CD8-positive, alpha-beta memory T cell (primary cell): Measurements from ENCODE around the gene GNA15. TPM values are rescaled to one million over a fixed set of nuclear protein-coding genes. Genes with fewer than 3 reads are reported as not detected.
"Not testable (repeated sequence)": the region's sequence is repeated elsewhere in the genome, so short reads cannot be mapped to it uniquely, and the experiment has no call there.

ENCODE experiments used
- CTCF ChIA-PET: fragments of 350-600 bp; sonication (Branson Sonifier 250); formaldehyde crosslinking; loops from one replicate; lab custom pipeline; 2021; ENCODE audit warnings: antibody characterized with exemption; lab: Charles Lee
- POLR2A ChIA-PET: fragments of 350-600 bp; sonication (Branson Sonifier 250); formaldehyde crosslinking; loops from one replicate; lab custom pipeline; 2021; ENCODE audit warnings: antibody characterized with exemption; lab: Charles Lee
- DNase-seq, 5 donors: peaks; one replicate each; pipeline versions ENCODE4 v3.0.0 to v3.0.0-alpha.2; 2020 to 2022; ENCODE audit warnings: mixed read lengths in 1 of 5
- H3K27ac ChIP-seq: one replicate; pipeline ENCODE4 v1.7.0; 2013; ENCODE audit warnings: low read depth, mild to moderate bottlenecking, low read length, moderate library complexity
- H3K27me3 ChIP-seq: 2 replicates; pipeline ENCODE4 v1.7.0; 2013; ENCODE audit warnings: low read length, mild to moderate bottlenecking; ENCODE audit not compliant: insufficient read depth, poor library complexity, severe bottlenecking
- H3K36me3 ChIP-seq: 2 replicates; pipeline ENCODE4 v1.7.0; 2013; ENCODE audit warnings: mild to moderate bottlenecking, low read length, moderate library complexity; ENCODE audit not compliant: insufficient read depth
- H3K4me1 ChIP-seq: 2 replicates; pipeline ENCODE4 v1.7.0; 2013; ENCODE audit warnings: mild to moderate bottlenecking, low read length, moderate library complexity; ENCODE audit not compliant: insufficient read depth
- H3K4me3 ChIP-seq: 2 replicates; pipeline ENCODE4 v1.7.0; 2013; ENCODE audit warnings: mild to moderate bottlenecking, low read length
- H3K9me3 ChIP-seq: 2 replicates; pipeline ENCODE4 v1.7.0; 2013; ENCODE audit warnings: mild to moderate bottlenecking, low read length
- H3K27ac Mint-ChIP-seq, 8 donors: one replicate each; pipeline ENCODE4 v1.8.0; 2020 to 2021; ENCODE audit warnings: mixed read lengths in 8 of 8, mild to moderate bottlenecking in 6 of 8, inconsistent platforms in 3 of 8, moderate library complexity in 3 of 8
- H3K27me3 Mint-ChIP-seq, 2 donors: one replicate each; pipeline ENCODE4 v1.8.0; 2020 to 2021; ENCODE audit warnings: mixed read lengths in 2 of 2, mild to moderate bottlenecking in 1 of 2, moderate library complexity in 1 of 2
- H3K36me3 Mint-ChIP-seq, 3 donors: one replicate each; pipeline ENCODE4 v1.8.0; 2020 to 2021; ENCODE audit warnings: mixed read lengths in 3 of 3, inconsistent platforms in 1 of 3, mild to moderate bottlenecking in 1 of 3
- H3K4me1 Mint-ChIP-seq, 3 donors: one replicate each; pipeline ENCODE4 v1.8.0; 2020 to 2021; ENCODE audit warnings: mixed read lengths in 3 of 3, inconsistent platforms in 1 of 3, mild to moderate bottlenecking in 1 of 3
- H3K4me3 Mint-ChIP-seq, 7 donors: one replicate each; pipeline ENCODE4 v1.8.0; 2020 to 2021; ENCODE audit warnings: mixed read lengths in 7 of 7, mild to moderate bottlenecking in 6 of 7, moderate library complexity in 4 of 7, inconsistent platforms in 2 of 7
- H3K9me3 Mint-ChIP-seq, 5 donors: one replicate each; pipeline ENCODE4 v1.8.0; 2020 to 2022; ENCODE audit warnings: mixed read lengths in 5 of 5, mild to moderate bottlenecking in 3 of 5, moderate library complexity in 2 of 5, inconsistent platforms in 1 of 5
- polyA plus RNA-seq: library from polyadenylated mRNA; unstranded; fragments of 300-500 nt; fragmentation: Illumina TruSeq; gene quantifications from one replicate; pipeline ENCODE4 v1.2.3, GENCODE V29; 2021
- total RNA-seq, 2 experiments: library from RNA; stranded (reverse); gene quantifications; one replicate each; pipeline ENCODE4 v1.2.3, GENCODE V29; 2021

Gene GNA15, protein sequence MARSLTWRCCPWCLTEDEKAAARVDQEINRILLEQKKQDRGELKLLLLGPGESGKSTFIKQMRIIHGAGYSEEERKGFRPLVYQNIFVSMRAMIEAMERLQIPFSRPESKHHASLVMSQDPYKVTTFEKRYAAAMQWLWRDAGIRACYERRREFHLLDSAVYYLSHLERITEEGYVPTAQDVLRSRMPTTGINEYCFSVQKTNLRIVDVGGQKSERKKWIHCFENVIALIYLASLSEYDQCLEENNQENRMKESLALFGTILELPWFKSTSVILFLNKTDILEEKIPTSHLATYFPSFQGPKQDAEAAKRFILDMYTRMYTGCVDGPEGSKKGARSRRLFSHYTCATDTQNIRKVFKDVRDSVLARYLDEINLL
- total RNA-seq (1 to 10 TPM; 2.6 to 3.9 TPM), polyA plus RNA-seq (0.59 TPM)

DNA sequence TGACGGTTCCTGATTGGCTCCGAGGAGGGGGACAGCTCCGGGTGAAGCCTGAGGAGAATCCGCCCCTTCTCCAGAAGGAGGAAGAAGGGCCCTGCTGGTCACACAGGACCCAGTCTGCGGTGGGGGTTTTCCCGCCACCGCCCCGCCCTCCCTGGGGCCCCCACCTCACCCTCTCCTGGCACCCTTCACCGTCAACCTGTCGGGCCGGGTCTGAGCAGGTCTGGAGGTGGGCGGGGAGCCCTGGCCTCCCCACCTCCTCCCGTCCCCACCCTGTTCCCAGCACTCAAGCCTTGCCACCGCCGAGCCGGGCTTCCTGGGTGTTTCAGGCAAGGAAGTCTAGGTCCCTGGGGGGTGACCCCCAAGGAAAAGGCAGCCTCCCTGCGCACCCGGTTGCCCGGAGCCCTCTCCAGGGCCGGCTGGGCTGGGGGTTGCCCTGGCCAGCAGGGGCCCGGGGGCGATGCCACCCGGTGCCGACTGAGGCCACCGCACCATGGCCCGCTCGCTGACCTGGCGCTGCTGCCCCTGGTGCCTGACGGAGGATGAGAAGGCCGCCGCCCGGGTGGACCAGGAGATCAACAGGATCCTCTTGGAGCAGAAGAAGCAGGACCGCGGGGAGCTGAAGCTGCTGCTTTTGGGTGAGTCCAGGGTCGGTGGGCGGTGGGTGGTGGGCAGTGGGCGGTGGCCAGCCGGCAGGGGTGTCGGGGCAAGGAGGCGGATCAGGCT, at the start of gene GNA15:
Gene GNA15, plus strand, starts transcription at position 73 of the 723 bp plus-strand sequence. Its CDS starts 418 bp downstream, at position 491.
- Mint-ChIP-seq H3K4me3 (peak within 1 kb of the TSS in 4 of 7 donors; percentile 32 to 58 (median 34)), H3K36me3 (no peaks in the 10 kb centered on the region), H3K9me3 (peaks cover 0 to 2% (median 0%) of the 10 kb centered on the region in 5 donors), H3K27ac (peak within 1 kb of the TSS in 5 of 8 donors; percentile 29 to 68 (median 63)), H3K4me1 (peaks cover 20 to 26% (median 21%) of the 10 kb centered on the region in 3 donors), H3K27me3 (peaks cover 3 to 11% of the 10 kb centered on the region in 2 donors)
- peaks cover 15% of the 10 kb centered on the region for H3K4me1 ChIP-seq
- POLR2A ChIA-PET = no interaction called here
- no peak within 1 kb of the TSS for H3K27ac ChIP-seq
- no peaks in the 10 kb centered on the region for H3K36me3 ChIP-seq
- H3K4me3 ChIP-seq = no peak within 1 kb of the TSS
- DNase-seq = peak in 2 of 5 donors; percentile 21 to 52
- peaks cover 3% of the 10 kb centered on the region for H3K27me3 ChIP-seq
- CTCF ChIA-PET = interaction anchor here (0.7 kb wide), 1 partner anchor 1154 kb away, joined by 4 read pairs; no protein-coding TSS in a partner anchor
- H3K9me3 ChIP-seq = no peaks in the 10 kb centered on the region

DNA sequence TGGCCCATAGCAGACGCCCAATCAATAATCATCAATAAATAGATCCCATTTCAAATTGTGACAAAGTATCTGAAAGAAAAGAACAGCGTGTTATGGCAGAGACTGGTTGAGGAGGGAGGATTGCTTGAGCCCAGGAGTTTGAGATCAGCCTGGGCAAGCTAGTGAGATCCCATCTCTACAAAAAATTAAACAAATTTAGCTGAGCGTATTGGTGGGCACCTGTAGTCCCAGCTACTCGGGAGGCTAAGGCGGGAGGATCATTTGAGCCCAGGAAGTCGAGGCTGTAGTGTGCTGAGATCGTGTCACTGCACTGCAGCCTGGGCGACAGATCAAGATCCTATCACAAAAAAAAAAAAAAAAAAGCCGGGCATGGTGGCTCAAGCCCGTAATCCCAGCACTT, 48.1 kb upstream of the GNA15 start:
- ChIA-PET CTCF (interaction anchor here (1.5 kb wide), 1 partner anchor 13 kb away, joined by 4 read pairs; no protein-coding TSS in a partner anchor), POLR2A (interaction anchor here (0.5 kb wide), 1 partner anchor 1184 kb away, joined by 6 read pairs; no protein-coding TSS in a partner anchor)
- no peaks in the 10 kb centered on the region for H3K27me3 ChIP-seq
- Mint-ChIP-seq H3K27me3 (no peaks in the 10 kb centered on the region), H3K4me3 (no peak overlapping the region), H3K36me3 (no peaks in the 10 kb centered on the region), H3K4me1 (no peaks in the 10 kb centered on the region), H3K9me3 (no peaks in the 10 kb centered on the region), H3K27ac (no peak overlapping the region)
- H3K9me3 ChIP-seq = no peaks in the 10 kb centered on the region
- H3K27ac ChIP-seq = no peak overlapping the region
- H3K36me3 ChIP-seq = no peaks in the 10 kb centered on the region
- no peak overlapping the region for H3K4me3 ChIP-seq
- no peak for DNase-seq
- no peaks in the 10 kb centered on the region for H3K4me1 ChIP-seq

DNA sequence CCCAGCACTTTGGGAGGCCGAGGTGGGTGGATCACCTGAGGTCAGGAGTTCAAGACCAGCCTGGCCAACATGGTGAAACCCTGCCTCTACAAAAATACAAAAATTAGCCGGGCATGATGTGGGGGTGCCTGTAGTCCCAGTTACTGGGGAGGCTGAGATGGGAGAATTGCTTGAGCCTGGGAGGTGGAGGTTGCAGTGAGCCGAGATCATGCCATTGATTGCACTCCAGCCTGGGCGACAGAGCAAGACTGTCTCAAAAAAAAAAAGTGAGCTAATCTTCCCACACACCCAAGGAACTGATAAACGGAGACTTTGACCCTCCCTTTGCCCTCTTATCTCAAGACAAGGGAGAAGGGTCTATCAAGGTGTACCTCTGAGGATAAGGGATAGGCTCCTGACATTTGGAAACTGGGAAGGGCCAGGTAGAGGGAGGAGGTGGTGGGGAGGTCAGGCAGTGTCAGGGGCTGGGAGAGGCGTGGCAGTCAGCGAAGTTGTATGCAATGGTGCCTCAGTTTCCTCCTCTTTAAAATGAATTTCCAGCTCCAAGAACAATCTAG, 46.5 kb upstream of the GNA15 start:
- not testable (repeated sequence) for H3K27me3 ChIP-seq, H3K9me3 ChIP-seq, H3K27ac Mint-ChIP-seq, H3K4me1 Mint-ChIP-seq, H3K4me3 ChIP-seq, H3K27ac ChIP-seq, H3K27me3 Mint-ChIP-seq, H3K9me3 Mint-ChIP-seq, DNase-seq, H3K36me3 Mint-ChIP-seq, H3K36me3 ChIP-seq, H3K4me1 ChIP-seq
- ChIA-PET POLR2A (interaction anchor here (0.6 kb wide), 1 partner anchor 36 kb away, joined by 3 read pairs; no protein-coding TSS in a partner anchor), CTCF (interaction anchor here (1.5 to 2.2 kb wide), 3 partner anchors 9 to 14 kb away, joined by 4 to 6 read pairs (median 6); no protein-coding TSS in a partner anchor)
- H3K4me3 Mint-ChIP-seq = peak overlapping the region in 1 of 7 donors; percentile 24

DNA sequence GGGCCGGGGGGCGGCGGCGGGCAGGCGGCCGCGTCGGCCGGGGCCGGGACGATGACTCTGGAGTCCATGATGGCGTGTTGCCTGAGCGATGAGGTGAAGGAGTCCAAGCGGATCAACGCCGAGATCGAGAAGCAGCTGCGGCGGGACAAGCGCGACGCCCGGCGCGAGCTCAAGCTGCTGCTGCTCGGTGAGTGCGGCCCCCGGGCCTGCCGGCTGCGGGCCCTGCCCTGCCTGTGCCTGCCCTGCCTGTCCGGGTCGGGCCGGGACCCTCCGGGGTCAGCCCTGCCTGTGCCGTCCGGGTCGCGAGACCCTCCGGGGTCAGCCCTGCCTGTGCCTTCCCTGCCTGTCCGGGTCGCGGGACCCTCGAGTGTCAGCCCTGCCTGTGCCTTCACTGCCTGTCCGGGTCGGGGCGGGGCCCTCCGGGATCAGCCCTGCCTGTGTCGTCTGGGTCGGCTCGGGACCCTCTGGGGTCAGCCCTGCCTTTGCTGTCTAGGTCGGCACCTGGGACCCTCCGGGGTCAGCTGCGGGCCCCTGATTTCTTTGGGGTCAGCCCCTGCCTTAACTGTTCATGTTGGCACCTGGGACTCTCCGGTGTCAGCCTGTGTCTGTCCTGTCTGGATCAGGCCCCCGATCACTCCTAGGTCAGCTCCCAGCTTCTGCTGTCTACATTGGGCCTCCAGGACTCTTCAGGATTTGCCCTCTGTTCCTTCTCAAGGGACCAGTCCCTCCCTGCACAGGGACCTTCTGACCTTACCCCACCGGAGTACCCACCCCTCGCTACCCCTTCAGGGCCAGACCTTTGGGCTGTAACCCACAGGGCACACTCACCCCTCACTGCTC, 41.0 kb upstream of the GNA15 start:
- H3K36me3 ChIP-seq = no peaks in the 10 kb centered on the region
- peaks cover 34% of the 10 kb centered on the region for H3K4me1 ChIP-seq
- no peaks in the 10 kb centered on the region for H3K36me3 Mint-ChIP-seq
- ChIA-PET POLR2A (interaction anchor here (0.6 to 1.0 kb wide), 2 partner anchors 33 to 144 kb away, joined by 4 to 6 read pairs; no protein-coding TSS in a partner anchor), CTCF (interaction anchor here (1.1 to 2.1 kb wide), 3 partner anchors 9 to 144 kb away, joined by 5 to 7 read pairs (median 5); no protein-coding TSS in a partner anchor)
- H3K27ac ChIP-seq = peak overlapping the region; percentile 65
- H3K27me3 ChIP-seq = peaks cover 11% of the 10 kb centered on the region
- no peaks in the 10 kb centered on the region for H3K9me3 ChIP-seq
- peak overlapping the region; percentile 59 for H3K4me3 ChIP-seq
- H3K4me1 Mint-ChIP-seq = peaks cover 18 to 24% (median 23%) of the 10 kb centered on the region in 3 donors
- peak overlapping the region in 3 of 8 donors; percentile 17 to 63 (median 19) for H3K27ac Mint-ChIP-seq
- peaks cover 14 to 28% of the 10 kb centered on the region in 2 donors for H3K27me3 Mint-ChIP-seq
- no peaks in the 10 kb centered on the region for H3K9me3 Mint-ChIP-seq
- DNase-seq = peak in 2 of 5 donors; percentile 23 to 29
- peak overlapping the region; percentile 63 to 89 (median 74) for H3K4me3 Mint-ChIP-seq

DNA sequence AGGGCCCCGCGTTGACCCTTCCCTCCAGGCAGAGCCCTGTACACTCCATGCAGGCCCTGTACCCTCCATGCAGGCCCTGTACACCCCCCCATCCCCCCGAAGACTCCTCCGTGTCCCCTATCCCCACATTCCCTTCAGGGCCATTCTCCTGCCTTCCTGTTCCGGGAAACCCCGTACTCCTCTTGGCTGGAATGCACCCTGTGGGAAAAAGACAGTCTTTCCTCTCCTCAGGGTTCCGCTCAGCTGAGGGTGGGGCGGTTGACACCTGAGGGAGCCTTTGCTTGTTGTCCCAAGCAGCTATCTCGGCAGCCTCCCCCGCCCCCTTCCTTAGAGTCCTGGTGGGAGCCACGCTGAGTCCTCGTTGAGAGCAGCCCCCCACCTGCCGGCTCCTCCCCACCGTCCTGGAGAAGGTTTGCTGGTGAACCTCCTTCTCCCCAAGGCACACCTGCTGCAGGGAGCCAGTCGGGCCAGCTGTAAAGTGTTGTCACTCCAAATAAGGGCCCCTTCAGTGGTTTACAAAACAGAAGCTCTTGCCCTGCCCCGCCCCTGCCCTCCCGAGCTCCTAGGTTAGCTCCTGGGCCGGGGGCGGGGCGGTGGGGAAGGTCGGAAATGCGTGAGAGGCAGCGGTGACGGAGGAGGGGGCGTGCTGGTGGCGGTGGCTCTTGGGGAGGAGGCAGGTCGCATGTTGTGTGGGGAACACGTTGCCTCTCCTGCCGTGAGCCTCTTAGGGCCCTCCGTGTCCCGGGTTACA, 40.2 kb upstream of the GNA15 start:
- peak overlapping the region in 5 of 8 donors; percentile 19 to 96 (median 29) for H3K27ac Mint-ChIP-seq
- ChIA-PET CTCF (interaction anchor here (1.1 to 2.1 kb wide), 3 partner anchors 8 to 145 kb away, joined by 5 to 7 read pairs (median 5); no protein-coding TSS in a partner anchor), POLR2A (interaction anchor here (0.5 kb wide), 1 partner anchor 41 kb away, joined by 3 read pairs; no protein-coding TSS in a partner anchor)
- peak; percentile 23 to 82 (median 45) for DNase-seq
- Histone ChIP-seq H3K27me3 (peaks cover 11% of the 10 kb centered on the region), H3K4me1 (peaks cover 34% of the 10 kb centered on the region), H3K9me3 (no peaks in the 10 kb centered on the region), H3K36me3 (no peaks in the 10 kb centered on the region), H3K27ac (peak overlapping the region; percentile 65), H3K4me3 (peak overlapping the region; percentile 59)
- no peaks in the 10 kb centered on the region for H3K36me3 Mint-ChIP-seq
- H3K9me3 Mint-ChIP-seq = no peaks in the 10 kb centered on the region
- peaks cover 18 to 24% (median 23%) of the 10 kb centered on the region in 3 donors for H3K4me1 Mint-ChIP-seq
- H3K4me3 Mint-ChIP-seq = peak overlapping the region; percentile 63 to 89 (median 74)
- H3K27me3 Mint-ChIP-seq = peaks cover 14 to 31% of the 10 kb centered on the region in 2 donors

DNA sequence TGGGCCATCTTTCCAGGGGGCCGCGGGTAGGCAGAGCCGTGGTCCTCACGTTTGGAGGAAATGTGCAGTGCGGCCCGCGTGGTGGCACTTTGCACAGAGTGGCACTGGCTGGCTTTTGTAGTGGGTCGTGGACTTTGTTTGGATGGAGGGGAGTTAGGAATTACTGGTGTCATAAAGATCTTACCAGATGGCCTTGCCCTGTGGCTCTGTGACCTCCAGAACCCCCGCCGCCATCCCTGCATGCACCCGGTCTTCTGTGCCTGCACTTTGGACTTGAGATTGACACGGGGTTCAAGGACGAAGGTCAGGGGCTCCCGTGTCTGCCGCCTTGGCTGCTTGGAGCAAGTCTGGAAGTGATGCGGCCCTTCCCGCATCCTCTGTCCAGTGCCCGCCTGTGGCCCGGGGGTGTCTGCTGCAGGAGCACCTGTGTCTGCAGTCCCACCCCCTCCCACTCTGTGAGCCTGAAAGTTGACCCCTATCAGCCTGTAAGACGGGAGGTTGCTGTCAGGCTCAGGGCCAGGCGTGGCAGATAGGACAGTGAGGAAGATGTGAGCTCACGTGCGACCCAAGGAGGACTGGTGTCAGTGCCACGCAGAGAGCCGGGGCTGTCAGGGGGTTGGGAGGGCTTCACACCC, 39.4 kb upstream of the GNA15 start:
- Mint-ChIP-seq H3K4me1 (peaks cover 18 to 24% (median 23%) of the 10 kb centered on the region in 3 donors), H3K36me3 (no peaks in the 10 kb centered on the region), H3K9me3 (no peaks in the 10 kb centered on the region), H3K27me3 (peaks cover 14 to 31% of the 10 kb centered on the region in 2 donors), H3K27ac (peak overlapping the region in 2 of 8 donors; percentile 10 to 31), H3K4me3 (peak overlapping the region; percentile 63 to 89 (median 74))
- Histone ChIP-seq H3K4me1 (peaks cover 34% of the 10 kb centered on the region), H3K9me3 (no peaks in the 10 kb centered on the region), H3K36me3 (no peaks in the 10 kb centered on the region), H3K4me3 (no peak overlapping the region), H3K27me3 (peaks cover 11% of the 10 kb centered on the region), H3K27ac (no peak overlapping the region)
- CTCF ChIA-PET = interaction anchor here (1.1 to 2.1 kb wide), 2 partner anchors 8 to 21 kb away, joined by 5 to 7 read pairs; no protein-coding TSS in a partner anchor
- no peak for DNase-seq
- POLR2A ChIA-PET = no interaction called here
